ENCODE data around the gene MED26.

Gene MED26

GRCh38 chr19:16613841-16614240 is 14.2 kb downstream of the MED26 start:
- no peak for DNase-seq
- Histone ChIP-seq H3K27me3 (replicated peaks; ENCODE audit: insufficient read depth, low read length) (no peaks in the 10 kb centered on the region), H3K36me3 (replicated peaks; ENCODE audit: insufficient read depth, low read length) (no peaks in the 10 kb centered on the region), H2AFZ (ENCODE audit: low read length) (no peak overlapping the region), H3K9ac (ENCODE audit: low read length) (no peak overlapping the region), H3K9me2 (replicated peaks; ENCODE audit: insufficient read depth, low read length) (no peaks in the 10 kb centered on the region), H3K27ac (ENCODE audit: low read length) (no peak overlapping the region), H3K79me2 (ENCODE audit: low read length) (peaks cover 100% of the 10 kb centered on the region), H3K4me2 (ENCODE audit: low read depth, low read length) (no peak overlapping the region), H3K4me3 (ENCODE audit: low read length) (no peak overlapping the region), H3K4me1 (ENCODE audit: low read length) (0 out of 2 replicates have a peak, but pooled peaks cover 8% of the 10 kb centered on the region), H3K9me3 (replicated peaks; ENCODE audit: insufficient read depth, low read length) (no peaks in the 10 kb centered on the region), H3F3A (ENCODE audit: insufficient read depth, low read length) (no peaks in the 10 kb centered on the region), H4K20me1 (ENCODE audit: insufficient read depth, low read length) (peaks cover 67% of the 10 kb centered on the region)
- no peak for TF ChIP-seq EZH2 (optimal IDR thresholded peaks at IDR 0.05; ENCODE audit: low read depth, low read length)
- TF ChIP-seq CTCF (IDR thresholded peaks at IDR 0.05; ENCODE audit: low read length), result no peak
- TF ChIP-seq EZH2phosphoT487 (IDR thresholded peaks at IDR 0.05; ENCODE audit: low read length), result no peak

DNA sequence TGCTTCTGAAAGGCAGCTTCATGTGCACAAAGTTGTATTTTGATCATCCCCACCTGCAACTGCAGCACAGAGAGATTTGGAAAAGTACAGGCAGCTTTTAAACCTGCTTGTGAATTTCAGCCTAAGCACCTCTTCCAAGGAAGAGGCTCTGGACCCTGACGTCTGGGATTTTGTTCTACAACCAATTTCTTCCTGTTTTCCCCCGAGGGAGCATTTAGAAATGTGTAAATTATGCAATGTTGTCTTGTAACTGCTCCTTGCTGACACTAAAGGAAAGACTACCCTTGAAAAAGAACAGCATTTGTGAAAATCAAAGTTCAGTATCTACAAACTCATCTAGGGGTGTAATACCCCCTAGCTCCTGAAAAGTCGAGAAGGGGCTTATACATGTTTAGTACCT is 15.4 kb downstream of the MED26 start:
- TF ChIP-seq EZH2 (optimal IDR thresholded peaks at IDR 0.05; ENCODE audit: low read depth, low read length) (no peak), EZH2phosphoT487 (IDR thresholded peaks at IDR 0.05; ENCODE audit: low read length) (no peak), CTCF (IDR thresholded peaks at IDR 0.05; ENCODE audit: low read length) (no peak)
- no peak for DNase-seq
- Histone ChIP-seq H3K27ac (ENCODE audit: low read length) (no peak overlapping the region), H3K9me2 (replicated peaks; ENCODE audit: insufficient read depth, low read length) (no peaks in the 10 kb centered on the region), H3K36me3 (replicated peaks; ENCODE audit: insufficient read depth, low read length) (no peaks in the 10 kb centered on the region), H3F3A (ENCODE audit: insufficient read depth, low read length) (no peaks in the 10 kb centered on the region), H3K79me2 (ENCODE audit: low read length) (peaks cover 100% of the 10 kb centered on the region), H3K9me3 (replicated peaks; ENCODE audit: insufficient read depth, low read length) (no peaks in the 10 kb centered on the region), H2AFZ (ENCODE audit: low read length) (no peak overlapping the region), H3K4me2 (ENCODE audit: low read depth, low read length) (no peak overlapping the region), H3K4me1 (ENCODE audit: low read length) (0 out of 2 replicates have a peak, but pooled peaks cover 8% of the 10 kb centered on the region), H3K4me3 (ENCODE audit: low read length) (no peak overlapping the region), H3K9ac (ENCODE audit: low read length) (no peak overlapping the region), H4K20me1 (ENCODE audit: insufficient read depth, low read length) (peaks cover 55% of the 10 kb centered on the region), H3K27me3 (replicated peaks; ENCODE audit: insufficient read depth, low read length) (no peaks in the 10 kb centered on the region)

GRCh38 chr19:16611121-16611520 is 16.9 kb downstream of the MED26 start:
- H3K9me2 ChIP-seq (replicated peaks; ENCODE audit: insufficient read depth, low read length), result no peaks in the 10 kb centered on the region
- H2AFZ ChIP-seq (ENCODE audit: low read length), result no peak overlapping the region
- H3K4me1 ChIP-seq (ENCODE audit: low read length), result peaks cover 13% of the 10 kb centered on the region; the same call in 1 of the 2 replicates
- H3K4me3 ChIP-seq (ENCODE audit: low read length), result no peak overlapping the region
- peaks cover 99% of the 10 kb centered on the region for H3K79me2 ChIP-seq (ENCODE audit: low read length)
- no peak for DNase-seq
- no peak overlapping the region for H3K4me2 ChIP-seq (ENCODE audit: low read depth, low read length)
- H4K20me1 ChIP-seq (ENCODE audit: insufficient read depth, low read length), result peaks cover 40% of the 10 kb centered on the region
- H3K9ac ChIP-seq (ENCODE audit: low read length), result no peak overlapping the region
- H3K36me3 ChIP-seq (replicated peaks; ENCODE audit: insufficient read depth, low read length), result no peaks in the 10 kb centered on the region
- no peak for TF ChIP-seq CTCF (IDR thresholded peaks at IDR 0.05; ENCODE audit: low read length)
- TF ChIP-seq EZH2phosphoT487 (IDR thresholded peaks at IDR 0.05; ENCODE audit: low read length), result no peak
- TF ChIP-seq EZH2 (optimal IDR thresholded peaks at IDR 0.05; ENCODE audit: low read depth, low read length), result no peak
- no peaks in the 10 kb centered on the region for H3F3A ChIP-seq (ENCODE audit: insufficient read depth, low read length)
- H3K27ac ChIP-seq (ENCODE audit: low read length), result no peak overlapping the region
- H3K27me3 ChIP-seq (replicated peaks; ENCODE audit: insufficient read depth, low read length), result no peaks in the 10 kb centered on the region
- H3K9me3 ChIP-seq (replicated peaks; ENCODE audit: insufficient read depth, low read length), result no peaks in the 10 kb centered on the region
